Mucosa of gallbladder (tissue), 1 donor: ENCODE measurements around the gene CENPS. TPM values are rescaled to one million over a fixed set of nuclear protein-coding genes. Genes with fewer than 3 reads are reported as not detected.
"Not testable (repeated sequence)": the region's sequence is repeated elsewhere in the genome, so short reads cannot be mapped to it uniquely, and the experiment has no call there.

ENCODE experiments used
- DNase-seq: peaks from one replicate; pipeline ENCODE4 v3.0.0-alpha.2; 2020; ENCODE audit warnings: low spot score
- total RNA-seq: library from RNA; stranded (reverse); gene quantifications from one replicate; pipeline ENCODE4 v1.2.1, GENCODE V29; 2021
- donor health status: DM: no; HTN: no; CAD: no.

CENPS gene
- 27.9 TPM for total RNA-seq

DNA sequence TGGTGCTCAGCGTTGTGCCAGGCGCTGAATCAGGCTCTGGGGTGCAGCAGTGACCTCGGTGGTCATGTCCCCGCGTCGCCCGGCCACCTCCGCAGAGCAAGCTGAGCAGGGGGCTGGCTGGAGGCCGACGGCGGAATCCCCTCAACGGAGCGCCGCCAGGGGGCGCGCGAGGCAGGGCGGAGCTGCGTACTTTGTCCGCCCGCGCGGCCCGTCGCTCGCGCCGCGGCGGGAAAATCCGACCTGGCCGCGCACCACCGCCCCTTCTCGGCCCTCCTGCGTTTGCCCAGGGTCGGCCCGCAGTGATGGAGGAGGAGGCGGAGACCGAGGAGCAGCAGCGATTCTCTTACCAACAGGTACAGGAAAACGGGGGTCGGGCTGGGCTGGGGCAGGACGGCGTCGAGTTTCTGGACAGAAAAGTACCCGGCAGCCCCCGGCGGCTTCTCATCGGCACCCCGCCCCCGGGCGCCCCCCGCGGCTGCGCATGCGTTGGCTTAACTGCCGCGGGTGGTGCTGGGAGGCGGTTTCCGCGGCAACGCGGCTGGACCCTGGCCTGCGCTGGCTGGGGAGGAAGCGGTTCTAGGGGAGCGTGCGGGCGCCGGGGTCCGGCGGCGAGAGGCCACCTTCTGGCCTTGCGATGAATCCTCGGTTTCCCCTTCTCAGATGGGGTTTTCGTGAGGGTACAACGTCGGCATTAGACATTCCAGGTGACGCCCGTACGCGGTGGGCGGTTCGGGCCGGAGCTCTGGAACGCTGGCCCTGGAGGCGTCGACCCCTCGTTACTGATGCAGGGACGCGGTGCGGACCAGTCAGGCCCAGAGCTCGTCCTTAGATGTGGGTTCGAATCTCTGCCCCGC, at the start of gene CENPS:
TSS of gene CENPS (plus strand) at position 218 of the 854 bp plus-strand sequence. CDS start at position 303, 85 bp downstream.
- DNase-seq: peak; percentile 94

DNA sequence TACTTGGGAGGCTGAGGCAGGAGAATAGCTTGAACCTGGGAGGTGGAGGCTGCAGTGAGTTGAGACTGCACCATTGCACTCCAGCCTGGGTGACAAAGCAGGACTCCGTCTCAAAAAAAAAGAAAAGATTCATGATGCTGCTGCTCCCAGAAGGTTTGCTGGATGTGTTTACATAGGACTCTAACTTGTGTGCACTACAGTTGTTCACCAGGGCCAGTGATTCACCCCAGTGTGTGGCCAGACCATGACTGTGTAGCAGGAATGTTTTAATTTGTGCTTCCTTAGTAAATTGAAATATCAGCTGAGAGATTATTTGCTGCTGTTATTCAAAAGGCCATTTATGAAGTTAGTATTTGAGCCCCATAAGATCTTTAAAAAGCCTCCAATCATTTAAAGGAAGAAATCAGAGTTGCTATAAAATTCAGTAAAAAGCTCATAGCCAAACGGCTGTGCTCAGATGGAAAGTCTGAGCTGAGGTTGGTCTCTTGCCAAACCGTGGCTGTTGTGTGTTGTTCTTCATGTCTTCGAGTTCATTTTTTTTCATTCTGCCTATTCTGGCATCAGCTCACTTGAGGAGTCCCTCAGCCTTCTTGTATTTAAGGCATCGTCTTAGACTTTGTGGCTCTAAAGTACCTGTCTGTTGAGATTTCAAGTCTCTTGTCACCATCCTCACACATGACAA, 49.5 kb upstream of the CENPS start:
- DNase-seq: no peak

DNA sequence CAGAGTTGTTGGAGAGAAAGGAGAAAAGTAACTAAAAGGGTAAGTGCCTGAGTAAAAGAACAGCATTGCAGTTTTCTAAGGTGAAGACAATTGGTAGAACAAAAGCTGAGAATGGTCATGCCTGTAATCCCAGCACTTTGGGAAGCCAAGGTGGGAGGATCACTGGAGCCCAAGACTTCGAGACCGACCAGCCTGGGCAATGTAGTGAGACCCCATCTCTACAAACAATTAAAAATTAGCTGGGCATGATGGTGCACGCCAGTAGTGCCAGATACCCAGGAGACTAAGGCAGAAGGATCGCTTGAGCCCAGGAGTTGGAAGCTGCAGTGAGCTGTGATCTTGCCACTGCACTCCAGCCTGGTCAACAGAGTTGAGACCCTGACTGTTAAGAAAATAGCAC, 46.6 kb upstream of the CENPS start:
- no peak for DNase-seq

DNA sequence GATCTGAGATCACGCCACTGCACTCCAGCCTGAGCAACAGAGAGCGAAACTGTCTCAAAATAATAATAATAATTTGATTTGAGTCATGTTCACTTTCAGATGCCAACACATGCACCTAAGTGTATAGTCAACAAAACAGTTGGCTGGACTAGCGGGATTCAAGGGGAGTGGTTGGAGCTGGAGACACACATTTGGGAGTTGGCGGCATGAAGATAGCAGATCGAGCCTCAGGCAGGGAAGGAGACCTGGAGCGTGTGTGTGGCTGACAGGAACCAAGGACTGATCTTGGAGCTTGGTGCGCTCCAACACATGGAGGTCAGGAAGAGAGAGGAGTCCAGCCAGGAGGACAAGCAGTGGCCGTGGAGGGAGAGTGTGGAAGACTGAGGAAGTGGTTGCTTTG, 46.0 kb upstream of the CENPS start:
- DNase-seq: no peak

DNA sequence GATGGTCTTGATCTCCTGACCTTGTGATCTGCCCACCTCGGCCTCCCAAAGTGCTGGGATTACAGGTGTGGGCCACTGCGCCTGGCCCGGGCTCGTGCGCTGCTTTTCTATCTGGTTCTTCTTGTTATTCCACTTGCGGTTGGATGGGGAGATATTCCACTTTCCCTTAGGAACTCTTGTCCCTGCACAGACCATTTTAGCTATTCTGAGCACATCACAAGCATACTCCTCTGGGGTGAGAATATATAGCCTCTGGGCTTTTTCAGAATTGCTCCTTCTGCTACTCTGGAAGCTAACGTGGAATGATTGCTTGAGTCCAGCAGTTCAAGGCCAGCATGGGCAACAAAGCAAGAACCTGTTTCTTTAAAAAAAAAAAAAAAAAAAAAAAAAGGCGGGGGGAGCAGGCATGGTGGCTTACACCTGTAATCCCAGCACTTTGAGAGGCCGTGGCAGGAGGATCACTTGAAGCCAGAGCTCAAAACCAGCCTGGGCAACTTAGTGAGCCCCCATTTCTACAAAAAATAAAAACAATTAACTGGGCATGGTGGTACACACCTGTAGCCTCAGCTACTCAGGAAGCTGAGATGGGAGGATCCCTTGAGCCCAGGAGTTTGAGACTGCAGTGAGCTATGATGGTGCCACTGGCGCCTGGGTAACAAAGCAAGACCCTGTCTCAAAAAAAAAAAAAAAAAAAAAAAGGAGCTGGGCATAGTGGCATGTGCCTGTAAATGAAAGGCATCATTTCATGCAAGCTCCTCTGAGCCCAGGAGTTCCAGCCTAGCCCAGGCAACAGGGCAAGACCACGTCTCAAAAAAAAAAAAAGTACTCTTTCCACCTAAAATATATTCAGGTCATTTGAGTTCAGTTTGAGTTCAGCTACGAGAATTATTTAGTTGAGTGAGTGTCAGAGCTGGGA, 43.2 kb upstream of the CENPS start:
- DNase-seq: no peak

DNA sequence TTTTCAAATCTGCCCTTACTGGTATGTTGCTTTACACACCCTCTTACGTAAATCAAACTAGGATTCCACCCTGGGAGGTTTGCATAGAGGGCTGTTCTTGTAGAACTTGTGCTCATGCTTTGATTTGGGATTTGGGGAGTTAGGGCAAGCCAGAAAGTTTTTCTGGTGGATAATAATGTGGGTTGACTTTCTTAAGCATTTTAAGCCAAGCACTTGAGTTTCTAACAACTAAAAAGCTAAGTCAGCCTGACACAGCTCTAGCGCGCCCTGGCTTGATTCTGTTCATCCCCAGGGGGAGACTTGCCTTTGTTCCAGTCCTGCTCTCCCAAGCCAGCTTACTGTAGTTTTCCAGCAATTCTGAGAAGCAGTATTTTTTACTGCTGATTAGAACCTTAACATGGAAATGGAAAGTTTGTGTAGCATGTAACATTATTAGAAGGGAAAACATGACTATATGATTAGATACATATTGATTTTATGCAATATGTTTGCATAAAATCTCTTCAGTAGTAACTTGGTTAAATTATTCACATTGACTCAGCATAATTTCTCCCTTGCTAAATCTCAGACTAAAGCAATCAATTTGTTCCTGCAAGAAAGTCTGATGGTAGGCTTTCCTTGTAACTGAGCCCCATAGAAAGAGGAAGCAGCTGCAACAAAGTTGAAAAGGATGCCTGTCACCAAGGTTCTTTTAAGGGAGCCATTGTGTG, 42.4 kb upstream of the CENPS start:
- peak; percentile 14 for DNase-seq

DNA sequence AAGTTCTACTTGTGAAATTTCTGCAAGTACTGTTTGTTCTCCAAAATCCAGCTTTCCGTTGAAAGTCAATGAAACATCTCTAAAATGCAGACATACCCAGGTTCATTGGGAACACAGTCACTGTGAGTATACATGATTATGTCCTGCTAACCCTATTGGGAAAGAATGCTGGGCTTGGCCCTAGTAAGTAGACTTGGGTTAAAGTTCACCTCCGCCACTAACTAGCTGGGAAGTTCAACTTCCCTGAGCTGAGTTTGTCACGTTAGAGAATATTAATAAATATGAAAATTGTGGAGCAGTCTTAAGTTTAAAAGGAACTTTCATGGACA, 41.9 kb upstream of the CENPS start:
- no peak for DNase-seq

DNA sequence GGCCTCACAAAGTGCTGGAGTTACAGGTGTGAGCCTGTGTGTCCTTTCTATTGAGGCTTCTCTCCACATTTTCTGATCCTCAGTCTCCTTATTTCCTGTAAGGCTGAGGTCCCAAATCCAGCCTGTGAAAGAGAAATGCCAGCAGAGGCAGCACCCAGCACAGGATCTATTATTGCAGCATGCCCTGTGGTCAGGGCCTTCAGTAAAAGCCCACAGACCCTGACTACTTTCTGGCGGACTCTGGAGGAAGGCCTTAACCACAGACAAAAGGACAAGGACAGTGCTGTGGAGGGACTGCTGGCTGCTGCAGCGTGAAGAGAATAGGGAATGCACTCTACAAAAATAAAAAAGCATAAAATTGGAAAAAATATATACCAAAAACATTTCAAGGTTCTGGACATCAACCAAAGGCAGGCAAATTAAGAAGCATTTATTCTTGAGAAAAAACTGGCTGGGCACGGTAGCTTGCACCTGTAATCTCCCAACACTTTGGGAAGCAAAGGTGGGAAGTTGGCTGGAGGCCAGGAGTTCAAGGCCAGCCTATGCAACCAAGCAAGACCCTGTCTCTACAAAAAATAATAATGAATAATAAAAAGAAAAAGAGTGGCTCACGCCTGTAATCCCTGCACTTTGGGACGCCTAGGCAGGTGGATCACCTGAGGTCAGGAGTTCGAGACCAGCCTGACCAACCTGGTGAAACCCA, 40.8 kb upstream of the CENPS start:
- DNase-seq: no peak

DNA sequence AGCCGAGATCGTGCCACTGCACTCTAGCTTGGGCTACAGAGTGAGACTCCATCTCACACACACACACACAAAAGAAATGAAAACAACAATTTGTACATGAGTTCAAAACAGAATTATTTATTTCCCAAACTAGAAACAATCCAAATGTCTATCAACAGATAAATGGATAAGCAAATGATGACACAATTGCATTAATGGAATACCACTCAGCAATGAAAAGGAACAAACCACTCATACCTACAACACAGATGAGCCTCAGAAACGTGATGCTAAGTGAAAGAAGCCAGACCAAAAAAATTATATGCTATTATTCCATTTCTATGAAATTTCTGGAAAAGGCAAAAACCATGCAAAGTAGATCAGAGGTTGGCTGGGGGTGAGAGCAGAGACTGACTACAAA, 33.4 kb upstream of the CENPS start:
- DNase-seq: no peak

DNA sequence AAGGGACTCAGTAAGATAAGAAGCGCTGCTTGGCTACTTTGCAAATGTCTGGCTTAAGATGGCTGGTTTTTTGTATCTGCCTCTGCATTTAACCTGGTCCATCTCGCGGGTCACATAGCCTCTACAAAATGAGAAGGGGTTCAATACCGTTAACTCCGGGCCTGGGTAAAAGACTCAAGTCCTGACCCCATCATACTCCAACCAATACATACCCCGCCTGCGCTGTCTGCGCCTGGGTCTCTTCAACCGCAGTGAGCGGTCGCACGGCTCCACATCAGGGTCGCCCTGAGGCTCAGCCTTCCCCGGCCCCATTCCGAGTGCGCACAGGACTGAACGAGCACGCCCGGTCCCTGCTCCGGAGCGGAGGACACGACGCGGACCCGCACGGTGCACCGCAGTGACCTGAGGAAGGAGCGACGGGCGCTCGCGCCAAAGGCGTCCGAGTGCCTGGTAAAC, 31.9 kb upstream of the CENPS start:
- no peak for DNase-seq

DNA sequence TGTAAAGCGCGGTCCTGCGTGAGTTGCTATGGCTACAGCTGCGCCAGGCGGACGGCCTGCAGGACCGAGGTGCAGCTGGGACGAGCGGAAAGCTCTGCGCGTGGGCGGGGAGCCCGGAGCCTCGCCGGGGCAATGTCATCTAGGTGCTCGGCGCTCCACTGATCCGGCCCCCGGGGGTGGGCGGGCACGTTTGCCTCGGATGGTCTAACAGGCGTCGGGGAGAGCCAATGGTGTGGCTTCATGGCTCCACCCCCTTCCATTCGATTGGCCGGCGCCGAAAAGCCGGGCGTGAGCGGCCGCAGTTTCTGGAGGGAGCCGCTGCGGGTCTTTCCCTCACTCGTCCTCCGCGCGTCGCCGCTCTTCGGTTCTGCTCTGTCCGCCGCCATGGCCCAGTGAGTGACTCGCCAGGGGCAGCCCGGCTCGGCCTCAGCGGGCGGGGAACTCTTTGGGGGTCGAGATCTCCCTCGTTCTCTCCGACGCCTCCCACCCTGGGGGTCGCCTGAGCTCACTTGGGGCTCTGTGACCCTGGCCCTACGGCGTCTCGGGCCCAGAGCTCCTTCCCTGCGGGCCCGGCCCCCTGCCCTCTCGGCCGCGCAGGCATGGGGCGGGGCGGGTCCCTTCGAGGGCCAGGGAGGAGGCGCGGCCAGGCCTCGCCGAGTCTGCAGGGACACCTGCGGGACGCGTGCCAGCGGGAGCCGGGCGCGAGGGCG, 31.3 kb upstream of the CENPS start, which contains the start of gene PGD:
TSS of gene PGD (plus strand) at position 331 of the 710 bp plus-strand sequence. CDS start at position 385, 54 bp downstream.
- DNase-seq: peak; percentile 99

DNA sequence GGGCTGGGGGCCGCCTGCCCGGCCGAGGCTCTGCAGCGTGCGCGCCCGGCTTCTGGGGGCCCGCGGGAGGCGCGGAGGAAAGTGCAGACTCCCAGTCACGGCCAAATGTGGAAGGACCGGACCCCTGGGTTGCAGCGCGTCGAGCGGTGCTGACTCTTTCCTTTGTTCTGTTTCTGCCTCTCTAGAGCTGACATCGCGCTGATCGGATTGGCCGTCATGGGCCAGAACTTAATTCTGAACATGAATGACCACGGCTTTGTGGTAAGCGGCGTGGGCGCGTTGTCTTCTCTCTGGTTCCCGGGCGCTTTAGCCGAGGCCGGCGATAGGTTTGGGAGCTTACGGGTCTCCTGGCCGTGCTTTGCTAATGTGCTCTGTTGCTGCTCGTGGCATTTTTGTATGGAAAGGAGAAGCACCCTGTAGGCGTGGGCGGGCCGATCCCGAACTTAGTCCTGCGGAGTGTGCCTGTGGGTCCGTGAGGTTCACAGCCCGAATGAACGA, 30.7 kb upstream of the CENPS start:
- no peak for DNase-seq

DNA sequence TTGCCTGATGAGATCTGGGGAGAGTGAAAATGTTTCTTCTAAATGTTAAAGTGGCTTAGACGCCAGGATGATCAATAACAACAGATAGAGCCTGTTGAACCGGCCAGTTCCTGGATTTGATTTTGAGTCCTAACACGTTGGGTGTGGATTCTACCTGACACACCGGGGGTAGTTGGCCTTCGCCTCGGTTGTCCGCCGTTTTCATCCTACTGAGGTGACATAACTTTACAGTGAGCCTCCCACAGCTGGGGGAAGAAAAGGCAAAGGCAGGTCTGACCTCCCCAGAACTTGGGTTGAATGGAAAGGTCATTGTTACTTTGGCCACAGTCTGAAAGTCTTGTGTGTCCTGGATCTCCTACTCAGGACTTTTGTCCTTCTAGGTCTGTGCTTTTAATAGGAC, 30.2 kb upstream of the CENPS start:
- DNase-seq: no peak

DNA sequence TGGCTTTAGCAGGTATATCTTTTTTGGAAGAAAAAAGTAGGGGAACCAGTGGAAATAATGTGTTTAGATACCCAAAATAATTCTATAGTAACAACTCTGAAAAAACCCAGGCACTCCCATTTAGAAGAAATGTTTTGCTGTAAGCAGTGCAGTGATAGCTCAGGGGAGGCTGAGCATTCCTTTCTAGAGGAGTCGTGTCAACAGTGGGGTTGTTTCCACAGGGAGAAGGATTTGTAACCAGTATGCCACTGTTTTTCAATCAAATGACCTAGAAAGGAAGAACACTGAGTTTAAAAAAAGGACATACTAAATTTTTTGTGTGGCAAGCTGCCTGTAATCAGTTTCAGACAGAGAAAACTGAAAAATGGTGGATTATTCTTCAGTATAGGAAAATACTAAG, 29.0 kb upstream of the CENPS start:
- no peak for DNase-seq

DNA sequence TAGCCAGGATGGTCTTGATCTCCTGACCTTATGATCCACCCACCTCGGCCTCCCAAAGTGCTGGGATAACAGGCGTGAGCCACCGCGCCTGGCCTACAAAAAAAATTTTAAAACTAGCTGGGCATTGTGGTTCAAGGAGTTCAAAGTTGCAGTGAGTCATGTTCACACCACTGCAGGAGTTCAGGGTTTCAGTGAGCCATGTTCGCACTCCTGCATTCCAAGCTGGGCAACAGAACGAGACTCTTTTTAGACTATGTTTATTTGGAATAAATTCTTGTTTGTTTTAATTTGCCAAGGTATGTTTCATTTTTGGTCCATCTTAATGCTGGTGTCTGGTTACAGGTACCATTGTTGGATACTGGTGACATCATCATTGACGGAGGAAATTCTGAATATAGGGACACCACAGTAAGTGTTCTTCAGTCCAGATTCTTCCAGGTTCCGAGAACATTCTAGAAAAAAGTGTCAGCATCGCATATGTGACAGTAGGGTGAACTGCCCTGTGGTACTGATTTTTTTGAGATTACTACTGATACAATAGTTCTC, 27.4 kb upstream of the CENPS start:
- DNase-seq: no peak

DNA sequence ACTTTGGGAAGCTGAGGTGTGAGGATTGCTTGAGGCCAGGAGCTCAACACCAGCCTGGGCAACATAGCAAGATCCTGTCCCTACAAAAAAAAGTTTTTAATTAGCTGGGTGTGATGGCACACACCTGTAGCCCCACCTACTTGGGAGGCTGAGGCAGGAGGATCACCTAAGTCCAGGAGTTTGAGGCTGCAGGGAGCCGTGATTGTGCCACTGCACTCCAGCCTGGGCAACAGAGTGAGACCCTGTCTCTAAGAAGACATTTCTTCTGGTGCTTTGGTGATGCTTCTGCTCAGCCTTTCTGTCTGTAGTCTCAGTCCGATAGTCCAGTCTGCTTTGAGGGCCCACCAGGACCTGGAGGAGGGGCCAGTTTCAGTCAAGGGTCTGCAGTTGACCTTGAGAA, 23.0 kb upstream of the CENPS start:
- DNase-seq: no peak

DNA sequence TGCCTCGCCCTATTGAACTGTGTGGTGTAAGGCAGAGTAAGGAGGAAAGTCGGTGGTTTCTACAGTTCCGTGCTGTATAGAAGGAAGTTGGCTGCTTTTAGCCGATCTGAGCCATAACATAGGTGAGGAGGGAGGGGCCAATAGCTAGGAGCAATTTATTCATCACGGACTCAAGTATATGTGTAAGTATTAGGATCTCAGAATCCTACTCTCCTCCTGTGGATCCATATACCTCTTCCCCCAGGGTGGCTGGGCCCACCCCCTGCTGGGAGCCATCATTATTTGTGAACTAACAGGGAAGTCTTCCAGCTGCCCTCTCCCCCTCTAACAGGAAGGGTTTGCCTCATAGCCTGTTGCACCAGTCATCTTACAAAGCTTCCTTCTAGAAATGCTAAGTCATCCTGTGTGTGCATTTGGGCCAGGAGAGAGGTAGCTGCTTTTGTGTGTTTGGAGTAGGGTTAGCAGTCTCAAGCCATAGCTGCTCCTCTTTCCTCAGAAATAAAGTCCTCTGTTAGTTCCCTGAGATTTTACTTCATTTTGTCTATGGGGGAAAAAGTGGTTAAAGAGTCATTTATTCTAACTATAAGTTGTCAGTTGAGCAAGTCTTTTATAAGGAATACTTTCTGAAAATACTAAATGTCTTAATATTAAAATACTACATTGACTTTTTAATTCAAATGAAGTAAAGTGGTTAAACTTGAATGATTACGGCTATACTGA, 14.9 kb upstream of the CENPS start:
- peak; percentile 39 for DNase-seq

DNA sequence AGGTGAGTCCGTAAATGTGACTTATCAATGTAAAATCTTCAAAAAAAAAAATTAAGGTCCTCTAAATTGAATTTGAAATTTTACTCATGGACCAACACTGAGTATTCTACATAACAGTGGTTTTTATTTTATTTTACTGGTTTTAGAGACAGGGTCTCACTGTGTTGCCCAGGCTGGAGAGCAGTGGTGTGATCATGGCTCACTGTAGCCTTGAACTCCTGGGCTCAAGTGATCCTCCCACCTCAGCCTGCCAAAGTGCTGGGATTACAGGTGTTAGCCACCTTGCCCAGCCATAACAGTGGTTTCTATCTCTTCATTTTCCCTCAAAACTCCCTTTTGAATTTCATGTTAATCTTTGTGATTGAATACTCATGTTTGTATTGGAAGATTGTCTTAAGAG, 14.3 kb upstream of the CENPS start:
- DNase-seq: not testable (repeated sequence)

DNA sequence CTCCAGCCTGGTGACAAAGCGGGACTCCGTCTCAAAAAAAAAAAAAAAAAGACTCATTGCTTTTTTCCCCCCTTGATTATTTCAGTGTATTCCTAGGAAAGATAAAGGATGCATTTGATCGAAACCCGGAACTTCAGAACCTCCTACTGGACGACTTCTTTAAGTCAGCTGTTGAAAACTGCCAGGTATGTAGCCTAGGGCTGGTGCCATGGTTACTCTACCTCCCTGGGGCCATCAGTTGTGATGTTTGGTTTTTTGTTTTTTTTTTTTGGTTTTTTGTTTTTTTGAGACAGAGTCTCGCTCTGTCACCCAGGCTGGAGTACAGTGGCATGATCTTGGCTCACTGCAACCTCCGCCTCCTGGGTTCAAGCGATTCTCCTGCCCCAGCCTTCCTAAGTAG, 11.5 kb upstream of the CENPS start:
- DNase-seq: not testable (repeated sequence)
